Mesenchymal stem cell (in vitro differentiated cells and primary cell): ENCODE results near the gene CEACAM19.

Experiments
- DNase-seq: peaks from one replicate; pipeline ENCODE4 v3.0.0-alpha.2; 2013
- H2AFZ ChIP-seq: one replicate; pipeline ENCODE4 v1.6.1; 2013; ENCODE audit warnings: low read depth, mild to moderate bottlenecking, control low read depth, inconsistent platforms, low read length, moderate library complexity
- H2AK5ac ChIP-seq: 2 replicates; pipeline ENCODE4 v1.6.1; 2013; ENCODE audit warnings: low read length, moderate library complexity, mild to moderate bottlenecking, inconsistent platforms; ENCODE audit not compliant: severe bottlenecking
- H2BK120ac ChIP-seq: one replicate; pipeline ENCODE4 v1.6.1; 2013; ENCODE audit warnings: low read depth, mild to moderate bottlenecking, inconsistent platforms, low read length, moderate library complexity
- H2BK12ac ChIP-seq, 2 experiments: one replicate each; pipeline ENCODE4 v1.6.1; 2013; ENCODE audit warnings: inconsistent platforms in 2 of 2, low read length in 2 of 2, mild to moderate bottlenecking in 2 of 2, moderate library complexity in 2 of 2, control low read depth in 1 of 2
- H2BK15ac ChIP-seq: one replicate; pipeline ENCODE4 v1.6.1; 2013; ENCODE audit warnings: mild to moderate bottlenecking, low read depth, inconsistent platforms; ENCODE audit not compliant: poor library complexity, severe bottlenecking
- H2BK5ac ChIP-seq: 2 replicates; pipeline ENCODE4 v1.6.1; 2013; ENCODE audit warnings: low read depth, mild to moderate bottlenecking, low read length, control low read depth, inconsistent platforms; ENCODE audit not compliant: poor library complexity, severe bottlenecking
- H3K14ac ChIP-seq, 2 experiments: one replicate each; pipeline ENCODE4 v1.6.1; 2013; ENCODE audit warnings: inconsistent platforms in 2 of 2, low read length in 2 of 2, control low read depth in 1 of 2, mild to moderate bottlenecking in 1 of 2, moderate library complexity in 1 of 2
- H3K18ac ChIP-seq, 2 experiments: one replicate each; pipeline ENCODE4 v1.6.1; 2013; ENCODE audit warnings: inconsistent platforms in 2 of 2, low read length in 2 of 2, control low read depth in 1 of 2, low read depth in 1 of 2, mild to moderate bottlenecking in 1 of 2
- H3K23ac ChIP-seq, 2 experiments: one replicate each; pipeline ENCODE4 v1.6.1; 2013; ENCODE audit warnings: inconsistent platforms in 2 of 2, low read length in 2 of 2, mild to moderate bottlenecking in 2 of 2, moderate library complexity in 2 of 2, control low read depth in 1 of 2
- H3K27ac ChIP-seq: 2 replicates; pipeline ENCODE4 v1.5.1; 2013; ENCODE audit warnings: mild to moderate bottlenecking, moderate library complexity, low read length, control low read depth, inconsistent platforms; ENCODE audit not compliant: poor library complexity, severe bottlenecking
- H3K27me3 ChIP-seq, 2 experiments: 2 replicates each; pipeline versions ENCODE4 v1.6.1 to v1.7.0; 2013; ENCODE audit warnings: low read length in 2 of 2, mild to moderate bottlenecking in 2 of 2, moderate library complexity in 2 of 2, control low read depth in 1 of 2, inconsistent platforms in 1 of 2; ENCODE audit not compliant: control insufficient read depth in 1 of 2, insufficient read depth in 1 of 2
- H3K36me3 ChIP-seq, 2 experiments: 2 replicates each; pipeline versions ENCODE4 v1.6.1 to v1.7.0; 2013; ENCODE audit warnings: low read length in 2 of 2, control low read depth in 1 of 2, inconsistent platforms in 1 of 2, low read depth in 1 of 2, mild to moderate bottlenecking in 1 of 2; ENCODE audit not compliant: insufficient read depth in 2 of 2, control insufficient read depth in 1 of 2
- H3K4ac ChIP-seq, 2 experiments: one replicate each; pipeline ENCODE4 v1.6.1; 2013; ENCODE audit warnings: inconsistent platforms in 2 of 2, low read length in 2 of 2, mild to moderate bottlenecking in 2 of 2, moderate library complexity in 2 of 2, control low read depth in 1 of 2, low read depth in 1 of 2
- H3K4me1 ChIP-seq: 2 replicates; pipeline ENCODE4 v1.6.1; 2013; ENCODE audit warnings: low read depth, low read length, control low read depth; ENCODE audit not compliant: control insufficient read depth, insufficient read depth
- H3K4me2 ChIP-seq: 2 replicates; pipeline ENCODE4 v1.6.1; 2013; ENCODE audit warnings: low read length, mild to moderate bottlenecking, inconsistent platforms; ENCODE audit not compliant: poor library complexity, severe bottlenecking
- H3K4me3 ChIP-seq, 2 experiments: 2 replicates each; pipeline versions ENCODE4 v1.5.1 to v1.7.0; 2013; ENCODE audit warnings: low read length in 2 of 2, mild to moderate bottlenecking in 2 of 2, control low read depth in 1 of 2, low read depth in 1 of 2; ENCODE audit not compliant: insufficient read depth in 1 of 2
- H3K79me1 ChIP-seq: replicated peaks from 2 replicates; pipeline ENCODE4 v1.6.1; 2013; ENCODE audit warnings: mild to moderate bottlenecking, control low read depth, low read length, inconsistent platforms; ENCODE audit not compliant: poor library complexity, severe bottlenecking
- H3K9ac ChIP-seq: 2 replicates; pipeline ENCODE4 v1.7.0; 2013; ENCODE audit warnings: mild to moderate bottlenecking, low read length, moderate library complexity
- H3K9me3 ChIP-seq: 2 replicates; pipeline ENCODE4 v1.7.0; 2013; ENCODE audit warnings: mild to moderate bottlenecking, low read length; ENCODE audit not compliant: control insufficient read depth
- H4K8ac ChIP-seq: one replicate; pipeline ENCODE4 v1.6.1; 2013; ENCODE audit warnings: inconsistent platforms, mild to moderate bottlenecking, low read length, moderate library complexity
- H4K91ac ChIP-seq: one replicate; pipeline ENCODE4 v1.6.1; 2013; ENCODE audit warnings: mild to moderate bottlenecking, low read length, inconsistent platforms
- WGBS: methylation state at CpG from one replicate; pipeline ENCODE4 v1.1.7; 2013; ENCODE audit warnings: mixed read lengths; 5-methylcytosine and 5-hydroxymethylcytosine counted together

Gene CEACAM19

GRCh38 chr19:44685877-44686276 lies 14.6 kb downstream of the CEACAM19 start:
- no peak overlapping the region for H3K23ac ChIP-seq
- peak overlapping the region in 1 of 2 experiments; percentile 54 for H3K4ac ChIP-seq
- no peak overlapping the region for H2AK5ac ChIP-seq
- no peak overlapping the region for H3K27ac ChIP-seq
- WGBS, result no CpG with 5 or more reads among the region's 4 CpGs
- H2BK15ac ChIP-seq, result peak overlapping the region; percentile 54
- no peak overlapping the region for H2AFZ ChIP-seq
- H3K4me1 ChIP-seq, result peaks cover 7% of the 10 kb centered on the region
- H3K9ac ChIP-seq, result no peak overlapping the region
- no peak overlapping the region for H2BK12ac ChIP-seq
- H3K36me3 ChIP-seq, result peaks cover 0 to 17% of the 10 kb centered on the region in 2 experiments
- no peak overlapping the region for H4K8ac ChIP-seq
- no peaks in the 10 kb centered on the region for H3K27me3 ChIP-seq
- no peak overlapping the region for H2BK120ac ChIP-seq
- no peaks in the 10 kb centered on the region for H3K9me3 ChIP-seq
- peak overlapping the region in 1 of 2 experiments; percentile 10 for H3K18ac ChIP-seq
- peak; percentile 72 for DNase-seq
- no peak overlapping the region for H2BK5ac ChIP-seq
- no peak overlapping the region for H3K4me3 ChIP-seq
- H3K4me2 ChIP-seq, result no peak overlapping the region
- no peak overlapping the region for H4K91ac ChIP-seq
- no peaks in the 10 kb centered on the region for H3K79me1 ChIP-seq
- H3K14ac ChIP-seq, result no peak overlapping the region

GRCh38 chr19:44686896-44687295 lies 15.6 kb downstream of the CEACAM19 start:
- Histone ChIP-seq H2BK15ac (peak overlapping the region; percentile 6), H3K9ac (no peak overlapping the region), H3K4me2 (no peak overlapping the region), H2BK120ac (no peak overlapping the region), H3K9me3 (no peaks in the 10 kb centered on the region), H3K4ac (peak overlapping the region in 1 of 2 experiments; percentile 28), H3K4me1 (peaks cover 12% of the 10 kb centered on the region), H2AFZ (no peak overlapping the region), H2AK5ac (no peak overlapping the region), H2BK5ac (no peak overlapping the region), H4K8ac (no peak overlapping the region), H2BK12ac (peak overlapping the region in 1 of 2 experiments; percentile 68), H3K27ac (no peak overlapping the region), H3K79me1 (no peaks in the 10 kb centered on the region), H3K14ac (no peak overlapping the region), H4K91ac (no peak overlapping the region), H3K18ac (no peak overlapping the region), H3K23ac (no peak overlapping the region), H3K36me3 (peaks cover 0 to 13% of the 10 kb centered on the region in 2 experiments), H3K27me3 (no peaks in the 10 kb centered on the region), H3K4me3 (no peak overlapping the region)
- WGBS, result 90% methylated on average over 4 of the region's 4 CpGs
- no peak for DNase-seq

GRCh38 chr19:44687888-44688287 lies 16.6 kb downstream of the CEACAM19 start:
- no peaks in the 10 kb centered on the region for H3K9me3 ChIP-seq
- no peak overlapping the region for H2BK15ac ChIP-seq
- no peak for DNase-seq
- H2BK120ac ChIP-seq, result no peak overlapping the region
- peak overlapping the region; percentile 64 for H4K91ac ChIP-seq
- no peak overlapping the region for H3K4me3 ChIP-seq
- H3K23ac ChIP-seq, result no peak overlapping the region
- no peak overlapping the region for H3K14ac ChIP-seq
- no peak overlapping the region for H2AK5ac ChIP-seq
- H3K4me1 ChIP-seq, result peaks cover 17% of the 10 kb centered on the region
- H3K36me3 ChIP-seq, result peaks cover 0 to 8% of the 10 kb centered on the region in 2 experiments
- H3K9ac ChIP-seq, result no peak overlapping the region
- no peaks in the 10 kb centered on the region for H3K27me3 ChIP-seq
- no peak overlapping the region for H4K8ac ChIP-seq
- WGBS, result 91% methylated on average over 7 of the region's 7 CpGs
- no peak overlapping the region for H3K27ac ChIP-seq
- H2BK12ac ChIP-seq, result peak overlapping the region in 1 of 2 experiments; percentile 33
- H2BK5ac ChIP-seq, result no peak overlapping the region
- no peak overlapping the region for H2AFZ ChIP-seq
- H3K79me1 ChIP-seq, result no peaks in the 10 kb centered on the region
- no peak overlapping the region for H3K4me2 ChIP-seq
- no peak overlapping the region for H3K18ac ChIP-seq
- no peak overlapping the region for H3K4ac ChIP-seq

- H3K36me3 ChIP-seq, result no peaks in the 10 kb centered on the region
- H3K4me3 ChIP-seq, result no peak overlapping the region
- H4K8ac ChIP-seq, result peak overlapping the region; percentile 35
- H3K79me1 ChIP-seq, result no peaks in the 10 kb centered on the region
- H3K27me3 ChIP-seq, result no peaks in the 10 kb centered on the region
- no peak overlapping the region for H3K18ac ChIP-seq
- 42% methylated on average over 11 of the region's 11 CpGs for WGBS
- H3K9me3 ChIP-seq, result no peaks in the 10 kb centered on the region
- DNase-seq, result peak; percentile 66
- H2BK12ac ChIP-seq, result peak overlapping the region in 1 of 2 experiments; percentile 70
- H3K14ac ChIP-seq, result no peak overlapping the region
- no peak overlapping the region for H3K27ac ChIP-seq
- H2BK5ac ChIP-seq, result no peak overlapping the region
- H3K9ac ChIP-seq, result no peak overlapping the region
- no peak overlapping the region for H2AFZ ChIP-seq
- H3K23ac ChIP-seq, result no peak overlapping the region
- peaks cover 17% of the 10 kb centered on the region for H3K4me1 ChIP-seq
- no peak overlapping the region for H2AK5ac ChIP-seq
- H2BK120ac ChIP-seq, result no peak overlapping the region
- no peak overlapping the region for H3K4me2 ChIP-seq
- no peak overlapping the region for H3K4ac ChIP-seq
- H4K91ac ChIP-seq, result peak overlapping the region; percentile 29
- no peak overlapping the region for H2BK15ac ChIP-seq
Observed at GRCh38 chr19:44689290-44690130, 18.2 kb downstream of the CEACAM19 start.
